Esophagus muscularis mucosa (tissue), 4 donors: ENCODE results near the gene ZFHX2. TPM values are rescaled to one million over a fixed set of nuclear protein-coding genes. Genes with fewer than 3 reads are reported as not detected.

Source experiments
- DNase-seq: peaks from one replicate; pipeline ENCODE4 v3.0.0-alpha.2; 2017; ENCODE audit errors: extremely low spot score
- H3K27ac ChIP-seq, 4 donors: fragments of 200-600 bp; sonication (generic); replicated peaks in 1 of 4; 1 replicate in 3 of 4; 2 replicates in 1 of 4; pipeline ENCODE4 v1.5.1; 2016 to 2019; ENCODE audit warnings: mild to moderate bottlenecking in 1 of 4
- H3K27me3 ChIP-seq, 4 donors: fragments of 200-600 bp; sonication (generic); one replicate each; pipeline versions ENCODE4 v1.5.1 to v1.6.0; 2016 to 2019
- H3K36me3 ChIP-seq, 4 donors: fragments of 200-600 bp; sonication (generic); one replicate each; pipeline ENCODE4 v1.5.1; 2016 to 2019
- H3K4me1 ChIP-seq, 4 donors: fragments of 200-600 bp; sonication (generic); one replicate each; pipeline ENCODE4 v1.5.1; 2016 to 2019
- H3K4me3 ChIP-seq, 4 donors: fragments of 200-600 bp; sonication (generic); 1 replicate in 2 of 4; 2 replicates in 2 of 4; pipeline ENCODE4 v1.5.1; 2016 to 2019; ENCODE audit warnings: mild to moderate bottlenecking in 4 of 4, moderate library complexity in 1 of 4
- H3K9me3 ChIP-seq, 4 donors: fragments of 200-600 bp; sonication (generic); 1 replicate in 3 of 4; 2 replicates in 1 of 4; pipeline ENCODE4 v1.5.1; 2016 to 2019
- EP300 ChIP-seq: sonication (generic); formaldehyde crosslinking; IDR thresholded peaks from one replicate; pipeline ENCODE4 v1.6.1; 2017; ENCODE audit warnings: antibody characterized with exemption
- POLR2A ChIP-seq: fragments of 450-650 bp; IDR thresholded peaks from one replicate; pipeline ENCODE4 v1.6.1; 2017; ENCODE audit warnings: antibody characterized with exemption, moderate library complexity, mild to moderate bottlenecking, low read depth
- POLR2AphosphoS5 ChIP-seq, 2 donors: sonication (generic); formaldehyde crosslinking; IDR thresholded peaks; one replicate each; pipeline ENCODE4 v1.6.1; 2017; ENCODE audit warnings: antibody characterized with exemption in 2 of 2
- WGBS: methylation state at CpG from one replicate; pipeline ENCODE4 v1.1.5; 2018; 5-methylcytosine and 5-hydroxymethylcytosine counted together
- intact Hi-C: fragments of 100-400 bp; cut with DNase I; formaldehyde crosslinking; loops from one replicate; pipeline ENCODE4 v1.15.1; 2023
- total RNA-seq, 4 donors: library from RNA; depleted of rRNA; stranded (reverse); fragments of >200 nt; gene quantifications; one replicate each; pipeline versions ENCODE4 v1.1.0 to v1.2.1, GENCODE V29; 2016
- TF ChIP-seq, protein P1 (sequence below), 3 experiments: fragments of 200-600 bp in 2 of 3; fragments of 450-650 bp in 1 of 3; sonication (generic) in 2 of 3; IDR thresholded peaks; one replicate each; pipeline ENCODE4 v1.5.1; 2017 to 2019; ENCODE audit warnings: antibody characterized with exemption in 3 of 3, mild to moderate bottlenecking in 2 of 3, moderate library complexity in 1 of 3

Gene ZFHX2
- total RNA-seq, 4 donors from 2014 or later, result 0.50 to 1.8 (median 1.2) TPM

GRCh38 chr14:23580948-23581281, 29.4 kb upstream of the ZFHX2 start:
- intact Hi-C loops, result no loop called here
- no peaks in the 10 kb centered on the region for H3K9me3 ChIP-seq
- H3K4me1 ChIP-seq, result peaks cover 7 to 33% (median 31%) of the 10 kb centered on the region in 4 donors
- no peak overlapping the region for H3K4me3 ChIP-seq
- no peak for DNase-seq
- TF ChIP-seq EP300 (no peak), POLR2AphosphoS5 (IDR thresholded peaks at IDR 0.05) (no peak)
- no peaks in the 10 kb centered on the region for H3K36me3 ChIP-seq
- no peak overlapping the region for H3K27ac ChIP-seq
- H3K27me3 ChIP-seq, result peaks cover 8 to 73% (median 27%) of the 10 kb centered on the region in 4 donors
- 90% methylated on average over 3 of the region's 8 CpGs for WGBS

GRCh38 chr14:23580152-23580926, 28.8 kb upstream of the ZFHX2 start:
- TF ChIP-seq, protein P1, sequence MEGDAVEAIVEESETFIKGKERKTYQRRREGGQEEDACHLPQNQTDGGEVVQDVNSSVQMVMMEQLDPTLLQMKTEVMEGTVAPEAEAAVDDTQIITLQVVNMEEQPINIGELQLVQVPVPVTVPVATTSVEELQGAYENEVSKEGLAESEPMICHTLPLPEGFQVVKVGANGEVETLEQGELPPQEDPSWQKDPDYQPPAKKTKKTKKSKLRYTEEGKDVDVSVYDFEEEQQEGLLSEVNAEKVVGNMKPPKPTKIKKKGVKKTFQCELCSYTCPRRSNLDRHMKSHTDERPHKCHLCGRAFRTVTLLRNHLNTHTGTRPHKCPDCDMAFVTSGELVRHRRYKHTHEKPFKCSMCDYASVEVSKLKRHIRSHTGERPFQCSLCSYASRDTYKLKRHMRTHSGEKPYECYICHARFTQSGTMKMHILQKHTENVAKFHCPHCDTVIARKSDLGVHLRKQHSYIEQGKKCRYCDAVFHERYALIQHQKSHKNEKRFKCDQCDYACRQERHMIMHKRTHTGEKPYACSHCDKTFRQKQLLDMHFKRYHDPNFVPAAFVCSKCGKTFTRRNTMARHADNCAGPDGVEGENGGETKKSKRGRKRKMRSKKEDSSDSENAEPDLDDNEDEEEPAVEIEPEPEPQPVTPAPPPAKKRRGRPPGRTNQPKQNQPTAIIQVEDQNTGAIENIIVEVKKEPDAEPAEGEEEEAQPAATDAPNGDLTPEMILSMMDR (IDR thresholded peaks at IDR 0.05), result no peak
- no peak for TF ChIP-seq EP300
- TF ChIP-seq POLR2A, result no peak
- TF ChIP-seq POLR2AphosphoS5 (IDR thresholded peaks at IDR 0.05), result no peak
- WGBS, result 91% methylated on average over 18 of the region's 24 CpGs
- Histone ChIP-seq H3K27ac (no peak overlapping the region), H3K9me3 (no peaks in the 10 kb centered on the region), H3K27me3 (peaks cover 8 to 77% (median 33%) of the 10 kb centered on the region in 4 donors), H3K4me3 (no peak overlapping the region), H3K36me3 (no peaks in the 10 kb centered on the region), H3K4me1 (peaks cover 7 to 35% (median 34%) of the 10 kb centered on the region in 4 donors)
- intact Hi-C loops, result no loop called here
- DNase-seq, result no peak

- Histone ChIP-seq H3K4me3 (no peak overlapping the region), H3K27me3 (peaks cover 8 to 76% (median 36%) of the 10 kb centered on the region in 4 donors), H3K27ac (no peak overlapping the region), H3K9me3 (no peaks in the 10 kb centered on the region), H3K36me3 (no peaks in the 10 kb centered on the region), H3K4me1 (peaks cover 7 to 35% (median 34%) of the 10 kb centered on the region in 4 donors)
- DNase-seq, result no peak
- TF ChIP-seq POLR2AphosphoS5 (IDR thresholded peaks at IDR 0.05) (no peak), EP300 (no peak), POLR2A (no peak)
- TF ChIP-seq, protein P1 (IDR thresholded peaks at IDR 0.05), result no peak
- intact Hi-C loops, result no loop called here
Observed at GRCh38 chr14:23579739-23580138, 28.2 kb upstream of the ZFHX2 start.

DNA sequence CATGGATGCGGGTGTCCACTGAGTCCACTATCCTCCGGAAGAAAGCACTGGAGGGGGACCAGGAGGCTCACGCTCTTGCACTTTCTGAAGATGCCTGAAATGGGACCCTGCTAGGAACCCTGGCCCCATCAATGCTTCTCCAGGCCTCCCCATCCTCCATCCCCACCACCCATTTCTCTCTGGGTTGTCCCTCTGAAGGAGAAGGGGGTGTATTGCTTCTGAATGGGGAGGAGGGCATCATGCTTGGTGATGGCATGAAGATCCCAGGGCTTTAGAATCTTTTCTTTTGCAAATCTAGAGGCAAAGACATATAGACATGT, 27.7 kb upstream of the ZFHX2 start:
- 100% methylated on average over 1 of the region's 3 CpGs for WGBS
- peaks cover 8 to 80% (median 36%) of the 10 kb centered on the region in 4 donors for H3K27me3 ChIP-seq
- no peaks in the 10 kb centered on the region for H3K36me3 ChIP-seq
- H3K9me3 ChIP-seq, result no peaks in the 10 kb centered on the region
- H3K27ac ChIP-seq, result no peak overlapping the region
- peak overlapping the region in 1 of 4 donors; percentile 41 for H3K4me3 ChIP-seq
- intact Hi-C loops, result no loop called here
- no peak for DNase-seq
- TF ChIP-seq EP300, result no peak
- TF ChIP-seq POLR2AphosphoS5 (IDR thresholded peaks at IDR 0.05), result no peak
- peaks cover 7 to 35% (median 34%) of the 10 kb centered on the region in 4 donors for H3K4me1 ChIP-seq

GRCh38 chr14:23578560-23579310, 27.2 kb upstream of the ZFHX2 start, which contains the start of gene JPH4:
TSS of gene JPH4 (minus strand) at chr14:23578790. CDS start at chr14:23577453, 1,337 bp downstream.
- H3K4me1 ChIP-seq, result peaks cover 7 to 35% (median 34%) of the 10 kb centered on the region in 4 donors
- WGBS, result 10% methylated on average over 18 of the region's 18 CpGs
- no peaks in the 10 kb centered on the region for H3K9me3 ChIP-seq
- H3K27me3 ChIP-seq, result peaks cover 8 to 85% (median 36%) of the 10 kb centered on the region in 4 donors
- no peak for DNase-seq
- intact Hi-C loops, result no loop called here
- peak within 1 kb of the TSS; percentile 35 to 50 (median 42) for H3K4me3 ChIP-seq
- no peak within 1 kb of the TSS for H3K27ac ChIP-seq
- TF ChIP-seq POLR2A, result no peak
- H3K36me3 ChIP-seq, result no peaks in the 10 kb centered on the region

- peaks cover 7 to 35% (median 34%) of the 10 kb centered on the region in 4 donors for H3K4me1 ChIP-seq
- H3K4me3 ChIP-seq, result peak overlapping the region; percentile 35 to 50 (median 42)
- no peaks in the 10 kb centered on the region for H3K36me3 ChIP-seq
- 7% methylated on average over 18 of the region's 24 CpGs for WGBS
- H3K27me3 ChIP-seq, result peaks cover 8 to 92% (median 36%) of the 10 kb centered on the region in 4 donors
- TF ChIP-seq POLR2A (no peak), POLR2AphosphoS5 (IDR thresholded peaks at IDR 0.05) (no peak), EP300 (no peak)
- TF ChIP-seq, protein P1 (IDR thresholded peaks at IDR 0.05), result no peak
- H3K27ac ChIP-seq, result no peak overlapping the region
- intact Hi-C loops, result no loop called here
- no peaks in the 10 kb centered on the region for H3K9me3 ChIP-seq
- no peak for DNase-seq
Observed at GRCh38 chr14:23577710-23578392, 26.3 kb upstream of the ZFHX2 start.
